Activated gamma-delta T cell treated with Interleukin-2 at 50 U/mL for 16 hours (primary cell): ENCODE measurements around the gene DNAH11.
"Not testable (repeated sequence)": the region's sequence is repeated elsewhere in the genome, so short reads cannot be mapped to it uniquely, and the experiment has no call there.

Experiments
- DNase-seq: peaks from one replicate; pipeline ENCODE4 v3.0.0-alpha.2; 2020

Gene DNAH11

DNA sequence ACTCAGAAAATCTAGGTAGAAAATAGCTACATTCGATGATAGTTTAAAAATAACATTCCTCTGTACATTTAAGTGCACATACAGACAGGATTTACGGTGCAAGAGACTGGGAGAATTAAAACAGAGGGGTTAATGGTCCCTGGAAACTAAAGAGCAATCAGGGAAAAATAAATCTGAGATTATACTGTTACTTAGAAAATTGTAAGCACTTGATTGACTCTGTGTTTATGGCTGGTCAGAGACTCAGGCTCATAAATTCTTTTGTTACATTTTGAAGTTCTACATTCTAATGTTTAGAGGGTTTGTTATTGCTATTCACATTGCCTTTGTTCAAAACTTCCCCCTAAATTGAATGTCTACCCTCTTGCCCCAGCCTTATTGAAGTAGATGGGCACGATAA lies 348.5 kb downstream of the DNAH11 start:
- DNase-seq = no peak

DNA sequence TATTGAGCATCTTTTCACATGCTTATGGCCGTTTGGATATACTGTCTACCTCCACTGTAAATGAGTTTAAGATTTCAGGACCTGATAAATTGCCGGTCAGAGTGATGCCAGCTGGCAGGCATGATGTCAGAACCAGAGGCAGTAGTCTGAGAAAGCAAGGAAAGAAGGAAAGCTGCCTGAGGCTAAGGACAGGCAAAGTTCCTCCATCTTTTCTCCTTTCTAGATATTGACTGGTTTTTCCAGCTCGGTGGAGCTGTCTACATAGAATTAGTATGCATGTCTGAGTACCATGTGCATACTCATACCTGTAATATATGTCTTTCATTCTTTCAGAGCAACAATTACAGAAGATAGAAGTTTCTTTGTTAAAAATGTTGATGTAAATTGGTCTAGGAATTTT lies 350.6 kb downstream of the DNAH11 start:
- no peak for DNase-seq

DNA sequence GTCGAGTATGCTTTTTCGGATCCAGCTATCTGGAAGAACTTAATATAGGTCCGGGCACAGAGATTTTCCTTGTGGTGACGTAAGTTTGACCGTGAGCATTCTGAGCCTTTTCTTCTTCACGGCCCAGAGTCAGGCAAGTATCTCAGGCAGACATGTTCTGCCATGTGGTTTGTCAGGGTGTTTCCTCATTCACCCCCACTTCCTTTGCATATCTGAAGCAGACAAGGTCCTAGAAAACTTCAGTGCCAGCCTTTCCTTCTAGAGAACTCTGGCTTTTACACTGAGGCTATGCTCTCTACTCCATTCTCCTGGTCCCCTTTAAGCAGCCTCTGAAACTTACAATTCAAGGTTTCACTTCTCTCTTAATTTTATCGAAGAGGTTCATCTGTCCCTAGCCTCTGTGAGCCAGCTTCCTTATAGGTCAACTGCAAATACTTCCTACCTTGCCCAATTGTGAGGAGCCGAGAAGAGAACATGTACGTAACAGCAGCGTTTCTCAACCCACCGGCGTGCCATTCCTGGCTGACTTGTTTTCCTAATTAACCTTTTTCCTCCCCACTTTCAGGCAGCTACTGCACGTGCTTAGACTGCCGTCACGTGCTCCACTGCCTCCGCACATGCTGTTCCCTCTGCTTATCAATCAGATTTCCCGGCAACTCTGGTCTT lies 355.6 kb downstream of the DNAH11 start:
- no peak for DNase-seq

DNA sequence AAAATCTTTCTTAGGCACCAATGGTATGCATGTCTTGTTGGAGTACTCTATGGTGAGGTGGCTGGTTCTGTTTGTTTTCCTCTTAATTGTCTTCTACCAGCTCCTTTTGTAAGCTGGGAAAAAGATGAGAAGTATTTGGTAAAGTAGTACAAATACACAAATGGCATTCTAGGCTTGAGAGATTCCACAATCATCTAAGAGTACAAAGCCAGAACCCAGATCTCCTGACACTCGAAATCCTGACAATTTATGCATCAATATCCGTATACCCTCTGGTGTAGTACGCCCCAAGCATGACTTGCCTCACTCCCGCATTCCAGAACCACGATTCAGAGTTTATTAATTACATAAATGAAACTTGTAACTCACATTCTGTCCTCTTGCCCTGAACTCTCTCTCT lies 359.4 kb downstream of the DNAH11 start:
- no peak for DNase-seq

DNA sequence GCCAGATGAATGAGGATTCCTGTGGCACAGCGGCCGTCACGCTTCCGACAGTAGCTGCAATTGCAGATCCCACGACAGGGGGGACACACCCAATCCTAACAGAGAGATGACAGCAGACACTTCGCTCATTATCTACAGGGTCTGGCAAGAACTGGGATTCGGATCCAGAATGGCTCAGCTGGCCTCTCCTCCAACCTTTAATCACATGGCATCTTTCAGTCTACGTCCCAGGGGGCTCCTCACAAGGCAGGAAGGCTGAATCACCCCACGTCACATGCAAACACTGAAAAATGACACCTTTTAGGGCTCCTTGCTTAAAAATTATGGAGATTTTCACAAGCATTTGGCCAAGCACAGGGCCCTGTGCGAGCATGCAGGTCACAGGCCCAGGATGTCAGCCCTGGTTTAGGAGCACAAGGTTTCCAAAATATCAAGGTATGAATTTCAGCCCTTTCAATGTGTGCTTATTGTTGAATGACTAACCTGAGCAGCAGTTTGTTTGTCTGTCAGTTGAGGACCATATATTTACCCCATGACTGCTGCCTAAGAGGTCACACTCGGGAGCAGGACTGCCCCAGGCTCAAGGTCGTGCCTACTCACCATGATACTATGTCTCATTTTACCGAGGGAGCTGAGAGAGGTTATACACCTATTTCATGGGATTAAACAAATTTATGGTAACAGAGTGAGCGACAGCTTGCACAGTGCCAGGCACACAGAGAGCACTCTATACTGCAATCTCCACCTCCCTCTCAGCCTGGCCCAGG lies 360.4 kb downstream of the DNAH11 start:
- no peak for DNase-seq

DNA sequence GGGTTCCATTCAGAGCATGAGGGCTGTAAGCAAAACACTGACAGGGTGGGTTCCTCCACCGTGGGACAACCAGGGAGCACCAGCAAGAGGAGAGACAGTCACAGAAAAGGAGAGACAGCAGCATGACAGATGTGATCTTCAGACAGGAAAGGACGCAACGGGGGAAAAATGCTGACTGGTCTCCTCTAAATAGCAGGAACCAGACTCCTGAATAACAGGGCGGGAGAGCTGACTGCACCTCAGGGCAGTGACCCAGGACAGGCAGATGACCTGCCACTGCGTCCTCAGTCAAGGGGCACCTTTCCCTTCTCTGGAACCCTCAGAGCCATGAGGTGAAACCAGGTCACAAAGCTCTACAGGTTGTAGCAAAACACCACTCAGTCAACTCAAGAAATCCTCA lies 365.9 kb downstream of the DNAH11 start:
- no peak for DNase-seq

DNA sequence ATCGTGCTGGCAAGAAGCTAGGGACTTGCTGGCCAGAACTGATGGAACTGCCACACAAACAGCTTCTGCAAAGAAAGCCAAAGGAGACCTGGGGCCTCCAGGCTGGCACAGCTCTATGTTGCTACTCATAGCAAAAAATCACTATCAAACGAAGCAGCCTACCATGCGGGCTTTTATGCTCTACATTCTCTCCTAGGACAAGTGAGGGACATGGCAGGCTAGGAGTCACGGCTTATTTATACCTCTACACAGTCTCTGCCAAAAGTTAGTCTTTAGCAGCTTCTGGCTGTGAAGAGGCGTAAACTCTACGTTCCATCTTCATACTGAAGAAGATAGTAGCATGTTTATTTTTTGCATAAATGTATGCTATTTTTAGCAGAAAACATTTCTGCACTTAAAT lies 367.4 kb downstream of the DNAH11 start:
- no peak for DNase-seq

DNA sequence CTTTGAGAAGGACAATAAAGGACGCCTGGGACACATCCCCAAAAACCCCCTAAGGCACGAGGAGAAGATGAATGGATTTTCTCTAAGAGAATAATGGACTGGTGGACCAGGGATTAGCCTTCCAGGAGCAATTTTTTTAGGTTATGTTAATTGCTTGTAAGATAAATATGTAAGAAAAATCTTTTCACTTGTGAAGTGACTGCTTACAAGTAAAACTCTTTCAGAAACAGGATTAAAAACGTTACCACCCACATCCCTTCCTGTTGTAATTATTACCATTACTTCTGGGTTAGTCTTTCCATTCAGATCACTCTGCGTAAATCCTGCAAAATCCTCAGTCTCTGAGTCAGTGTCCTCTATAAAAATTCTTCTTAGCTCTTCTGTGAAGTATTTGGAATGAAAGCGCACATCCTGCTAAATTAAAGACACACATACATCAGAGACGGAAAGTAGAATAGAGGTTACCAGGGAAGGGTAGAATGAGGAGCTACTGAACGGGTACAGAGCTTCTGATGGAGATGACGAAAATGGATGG lies 368.6 kb downstream of the DNAH11 start:
- no peak for DNase-seq

DNA sequence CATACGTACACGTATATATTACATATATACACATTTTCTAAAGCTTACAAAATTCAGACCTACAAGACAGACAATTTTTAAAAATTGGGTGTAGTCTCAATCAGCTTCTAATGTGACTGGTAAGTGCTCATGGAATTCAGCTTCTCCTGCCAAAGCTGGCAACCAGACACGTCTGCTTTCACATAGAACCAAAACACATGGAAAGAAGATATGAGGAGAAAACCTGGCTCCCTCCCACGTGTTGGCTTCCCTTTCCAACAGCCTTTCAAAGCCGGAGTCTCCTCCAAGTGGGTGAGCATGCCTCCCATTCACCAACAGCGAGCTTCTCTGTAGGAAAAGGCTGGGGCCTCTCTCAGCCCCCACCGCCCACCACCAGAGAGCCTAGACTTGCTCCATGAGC lies 369.5 kb downstream of the DNAH11 start:
- DNase-seq = no peak

DNA sequence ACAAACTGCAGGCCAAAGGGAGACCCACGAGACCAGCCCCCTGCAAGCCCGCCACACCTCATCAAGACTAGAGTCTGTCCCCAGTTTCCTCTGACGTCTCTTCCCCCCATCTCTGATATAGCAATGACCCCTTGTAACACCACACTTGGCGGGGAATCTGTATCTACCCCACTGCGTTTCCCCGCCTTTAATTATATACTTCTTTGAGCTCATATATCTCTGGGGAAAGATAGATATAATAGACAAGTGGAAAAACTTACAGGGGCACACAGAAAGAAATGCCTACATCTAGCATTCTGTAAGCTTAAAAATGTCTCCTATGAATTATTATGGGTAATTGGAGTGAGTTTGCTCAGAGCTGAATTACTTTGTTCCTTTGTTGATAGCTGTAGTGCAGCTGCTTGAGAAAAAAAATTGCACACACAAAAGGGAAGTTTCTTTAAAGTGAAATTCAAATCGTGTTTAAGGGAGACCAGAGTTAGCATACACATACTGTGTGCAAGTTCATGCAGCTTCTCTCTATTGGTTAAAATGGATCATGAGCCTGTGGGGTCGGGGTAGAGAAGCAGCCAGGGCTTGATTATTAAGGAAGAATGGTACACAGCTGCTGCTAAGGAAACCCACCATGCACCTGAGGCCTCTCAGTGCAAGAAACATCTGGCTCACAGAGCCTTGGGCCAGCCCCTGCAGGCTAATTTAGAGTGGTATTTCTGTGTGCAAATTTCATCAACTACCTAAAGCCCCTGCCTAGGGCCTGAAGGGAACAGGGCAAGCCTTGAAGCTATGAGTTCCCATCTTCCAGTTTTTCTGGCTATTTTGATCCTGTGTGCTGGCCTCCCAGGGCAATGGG lies 370.3 kb downstream of the DNAH11 start:
- DNase-seq = no peak

DNA sequence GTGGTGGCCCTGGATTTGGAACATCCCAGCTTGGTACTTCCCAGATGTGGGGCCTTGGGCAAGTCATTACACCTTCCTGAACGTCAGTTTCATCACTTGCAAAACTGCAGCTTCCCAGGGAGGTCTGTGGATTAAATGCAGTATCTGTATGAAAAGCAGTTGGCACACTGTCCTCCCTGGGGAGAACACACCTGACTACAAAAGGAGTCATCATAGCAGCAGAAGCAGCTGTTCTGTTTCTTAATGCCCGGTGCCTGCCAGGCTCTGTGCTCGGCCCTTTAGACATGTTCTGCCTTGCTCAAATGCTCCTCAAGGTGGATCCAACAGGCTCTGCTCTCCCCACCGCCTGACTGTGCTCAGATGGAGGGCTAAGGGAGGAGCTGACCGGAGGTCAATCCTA lies 371.8 kb downstream of the DNAH11 start:
- DNase-seq = no peak

DNA sequence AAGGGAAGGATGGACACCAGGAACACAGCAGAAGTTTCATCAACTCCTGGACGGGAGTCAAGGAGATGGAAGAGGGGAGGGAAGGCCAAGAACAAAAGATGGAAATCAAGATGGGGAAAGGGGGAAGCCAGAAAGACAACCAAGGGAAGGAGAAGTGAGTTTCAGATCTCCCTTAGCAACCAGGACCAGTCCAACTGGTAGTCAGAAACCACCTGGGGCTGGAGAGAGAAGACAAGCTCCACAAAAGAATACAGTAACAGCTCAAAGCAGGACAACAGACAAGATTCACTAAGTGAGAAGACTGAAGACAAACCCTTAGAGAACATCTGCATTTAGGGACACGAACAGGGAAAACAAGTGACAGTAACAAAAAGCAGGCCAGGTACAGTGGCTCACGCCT lies 372.3 kb downstream of the DNAH11 start:
- no peak for DNase-seq

DNA sequence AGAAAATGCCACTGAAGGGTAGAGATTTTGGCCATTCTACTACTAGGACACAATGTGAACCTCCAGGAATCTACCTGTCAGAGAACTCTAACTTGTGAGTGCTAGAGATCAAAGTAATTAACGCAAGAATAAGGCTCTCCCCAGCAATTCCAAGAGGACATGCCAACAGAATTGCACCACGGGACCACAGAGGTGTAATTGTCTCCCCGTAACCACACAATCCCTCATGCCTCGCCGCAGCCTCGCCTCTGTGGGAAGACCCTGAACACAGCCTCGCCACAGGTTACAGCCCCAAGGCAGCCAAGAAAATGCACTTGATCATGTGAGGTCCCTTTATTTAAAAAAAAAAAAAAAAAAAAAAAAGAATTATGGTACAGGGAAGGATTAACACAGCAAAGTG lies 373.3 kb downstream of the DNAH11 start:
- no peak for DNase-seq

DNA sequence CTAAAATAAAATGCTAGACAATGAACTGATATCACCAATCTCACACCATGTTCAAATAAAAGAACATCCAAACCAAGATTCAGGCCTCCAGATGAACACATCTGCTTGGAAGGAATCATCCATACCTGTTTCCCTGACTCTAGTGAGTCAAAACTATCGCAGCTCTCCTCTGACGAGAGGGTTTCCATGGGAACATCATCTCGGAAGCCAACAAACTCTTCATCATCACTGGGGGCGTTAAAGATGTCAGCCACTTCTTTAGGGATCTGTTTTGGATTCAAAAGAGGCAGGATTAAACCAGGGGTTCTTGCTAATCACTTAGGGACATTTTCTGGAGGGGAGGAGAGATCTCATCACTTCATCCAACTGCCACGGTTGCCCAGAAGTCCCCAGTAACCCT lies 373.8 kb downstream of the DNAH11 start:
- no peak for DNase-seq

DNA sequence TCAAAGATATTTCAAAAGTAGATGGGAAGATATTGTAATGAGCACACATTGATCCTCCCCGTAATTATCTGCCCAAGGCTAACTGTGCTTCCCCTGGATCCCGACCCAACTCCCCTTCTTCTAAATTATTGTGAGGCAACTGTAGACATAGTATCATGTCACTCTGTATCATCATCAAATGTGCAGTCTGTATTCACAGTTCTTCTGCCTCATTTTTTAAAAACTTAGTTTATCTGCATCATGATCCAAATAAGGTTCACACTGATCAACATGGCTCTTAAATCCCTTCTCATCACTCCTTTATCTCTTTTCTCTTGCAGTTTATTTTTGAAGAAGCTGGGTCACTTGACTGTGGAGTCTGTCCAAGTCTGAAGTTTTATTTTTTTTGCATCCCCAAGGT lies 375.4 kb downstream of the DNAH11 start:
- no peak for DNase-seq

DNA sequence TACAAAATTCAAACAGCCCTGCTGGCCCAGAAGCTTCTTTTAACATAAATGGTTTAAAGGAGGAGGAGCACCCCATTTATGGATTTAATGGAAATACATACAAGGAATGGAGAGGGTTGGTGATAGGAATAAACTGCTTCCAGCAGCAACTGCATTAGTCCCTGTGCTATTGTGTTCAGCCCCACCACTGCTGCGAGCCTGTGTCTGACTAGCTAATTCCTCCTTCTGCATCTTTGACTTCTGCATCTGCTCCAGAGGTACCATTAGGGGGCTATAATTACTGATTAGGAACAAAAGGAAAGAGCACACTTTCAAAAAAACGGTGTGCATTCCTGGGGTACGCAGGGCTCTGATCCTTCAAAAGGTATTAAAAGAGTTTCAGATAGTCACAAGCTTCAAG lies 378.1 kb downstream of the DNAH11 start:
- no peak for DNase-seq

DNA sequence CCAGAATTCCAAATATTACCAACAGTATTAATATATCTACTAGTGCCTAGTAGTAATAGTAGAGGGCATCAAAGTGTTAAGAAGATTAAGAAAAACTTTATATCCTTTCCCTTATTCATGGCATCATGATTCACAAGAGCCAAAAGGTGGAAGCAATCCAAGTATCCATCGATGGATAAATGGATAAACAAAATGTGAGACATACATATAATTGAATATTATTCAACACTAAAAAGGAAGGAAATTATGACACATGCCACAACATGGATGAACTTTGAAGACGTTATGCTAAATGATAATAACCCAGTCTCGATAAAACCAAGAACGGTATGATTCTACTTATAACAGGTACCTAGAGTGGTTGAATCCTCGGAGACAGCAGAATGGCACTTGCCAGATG lies 379.8 kb downstream of the DNAH11 start:
- no peak for DNase-seq

DNA sequence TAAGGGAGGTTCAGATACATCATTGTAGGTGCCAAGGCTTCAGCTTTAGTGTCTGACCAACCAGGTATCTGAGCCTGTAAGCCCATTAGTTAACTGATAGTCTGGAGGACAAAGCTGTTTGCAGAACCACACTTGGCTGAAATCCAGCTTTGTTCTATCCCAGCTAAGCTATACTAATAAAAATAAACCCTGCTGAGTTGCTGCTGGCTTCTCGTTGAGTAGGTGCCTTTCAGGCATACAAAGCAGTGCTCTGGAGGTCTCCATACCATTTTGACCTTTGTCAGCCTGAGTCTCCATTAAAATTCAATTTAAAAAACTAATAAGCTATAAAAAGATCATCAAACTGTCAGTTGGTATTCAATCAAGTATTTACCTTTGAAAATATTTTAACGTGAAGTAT lies 380.8 kb downstream of the DNAH11 start:
- no peak for DNase-seq

DNA sequence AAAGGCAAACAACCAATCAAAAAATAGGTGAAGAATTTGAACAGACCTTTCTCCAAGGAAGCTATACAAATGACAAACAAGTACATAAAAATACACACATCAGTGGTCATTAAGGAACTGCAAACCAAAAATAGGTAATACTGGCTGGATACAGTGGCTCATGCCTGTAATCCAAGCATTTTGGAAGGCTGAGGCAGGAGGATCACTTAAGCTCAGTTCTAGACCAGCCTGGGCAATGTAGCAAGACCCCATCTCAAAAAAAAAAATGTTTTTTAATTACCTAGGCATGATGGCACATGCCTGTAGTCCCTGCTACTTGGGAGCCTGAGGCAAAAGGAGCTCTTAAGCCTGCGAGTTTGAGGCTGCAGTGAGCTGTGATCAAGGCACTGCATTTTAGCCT lies 383.6 kb downstream of the DNAH11 start:
- no peak for DNase-seq

DNA sequence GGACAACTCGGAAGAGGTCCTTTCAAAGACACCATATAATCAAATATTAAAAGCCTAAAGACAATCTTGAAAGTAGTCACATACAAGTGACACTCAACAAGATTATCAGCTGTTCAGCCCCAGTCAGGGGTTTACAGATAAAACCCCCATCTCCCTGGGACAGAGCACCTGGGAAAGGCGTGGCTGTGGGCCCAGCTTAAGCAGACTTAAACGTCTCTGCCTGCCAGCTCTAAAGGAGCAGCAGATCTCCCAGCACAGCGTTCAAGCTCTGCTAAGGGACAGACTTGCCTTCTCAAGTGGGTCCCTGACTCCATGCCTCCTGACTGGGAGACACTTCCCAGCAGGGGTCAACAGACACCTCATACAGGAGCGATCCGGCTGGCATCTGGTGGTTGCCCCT lies 384.9 kb downstream of the DNAH11 start:
- DNase-seq = no peak

DNA sequence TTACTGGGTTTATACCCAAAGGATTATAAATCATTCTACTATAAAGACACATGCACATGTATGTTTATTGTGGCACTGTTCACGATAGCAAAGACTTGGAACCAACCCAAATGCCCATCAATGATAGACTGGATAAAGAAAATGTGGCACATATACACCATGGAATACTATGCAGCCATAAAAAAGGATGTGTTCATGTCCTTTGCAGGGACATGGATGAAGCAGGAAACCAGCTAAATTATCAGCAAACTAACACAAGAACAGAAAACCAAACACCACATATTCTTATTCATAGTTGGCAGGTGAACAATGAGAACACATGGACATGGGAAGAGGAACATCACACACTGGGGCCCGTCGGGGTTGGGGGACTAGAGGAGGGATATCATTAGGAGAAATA lies 390.5 kb downstream of the DNAH11 start:
- DNase-seq = not testable (repeated sequence)

DNA sequence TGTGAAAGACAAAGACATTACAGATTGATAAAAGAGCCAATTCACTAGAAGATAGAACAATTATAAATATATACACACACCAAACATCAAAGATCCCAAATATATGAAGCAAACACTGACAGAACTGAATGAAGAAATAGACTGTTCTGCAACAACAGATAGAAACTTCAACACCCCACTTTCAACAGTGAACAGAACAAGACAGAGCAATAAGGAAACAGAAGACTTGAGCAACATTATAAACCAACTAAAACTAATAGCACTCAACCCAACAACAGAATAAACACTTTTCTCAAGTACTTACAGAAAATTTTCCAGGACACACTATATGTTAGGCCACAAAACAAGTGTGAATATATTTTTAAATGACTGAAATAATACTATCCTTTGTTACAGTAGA lies 392.0 kb downstream of the DNAH11 start:
- no peak for DNase-seq

DNA sequence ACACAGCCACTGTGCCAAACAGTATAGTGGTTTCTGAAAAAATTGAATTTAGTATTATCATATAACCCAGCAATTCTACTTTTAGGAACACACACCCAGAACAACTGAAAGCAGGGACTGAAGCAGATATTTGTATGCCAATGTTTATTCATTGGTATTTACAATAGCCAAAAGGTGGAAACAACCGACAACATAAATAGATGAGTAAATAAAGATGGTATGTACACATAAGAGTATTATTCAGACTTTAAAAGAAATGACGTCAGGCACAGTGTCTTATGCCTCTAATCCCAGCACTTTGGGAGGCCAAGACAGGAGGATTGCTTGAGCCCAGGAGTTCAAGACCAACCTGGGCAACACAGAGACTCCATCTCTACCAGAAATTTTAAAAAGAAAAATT lies 395.6 kb downstream of the DNAH11 start:
- DNase-seq = no peak
